C4-2B (cell line): Measurements from ENCODE around the gene GMEB2.

Experiments used
- H3K27ac ChIP-seq: fragments of 450-650 bp; 2 replicates; pipeline ENCODE4 v1.5.1; 2017
- ZFX ChIP-seq: fragments of 450-650 bp; IDR thresholded peaks from 2 replicates; pipeline ENCODE4 v1.6.1; 2017
- TF ChIP-seq, protein P1 (sequence below): fragments of 450-650 bp; conservative IDR thresholded peaks from 2 replicates; pipeline ENCODE4 v1.5.1; 2017; ENCODE audit warnings: mild to moderate bottlenecking

GMEB2 gene

DNA sequence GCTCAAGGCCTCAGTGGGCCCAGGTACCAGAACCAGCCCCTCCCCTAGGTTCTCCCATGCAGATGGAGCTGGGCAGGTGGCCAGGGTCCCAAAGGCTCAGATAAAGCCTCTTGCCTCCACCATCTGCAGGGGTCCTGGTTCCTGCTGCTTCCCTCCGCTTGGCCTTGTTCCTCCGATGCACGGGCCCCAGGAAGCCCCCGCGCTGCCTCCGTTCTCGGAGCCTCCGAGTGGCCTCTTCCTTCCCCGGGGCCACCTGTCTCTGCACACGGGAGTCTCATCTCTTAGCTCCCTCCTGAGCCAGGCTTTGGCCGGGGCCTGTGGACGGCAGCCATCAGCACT is 87.8 kb downstream of the GMEB2 start:
- peak overlapping the region; percentile 67 for H3K27ac ChIP-seq
- TF ChIP-seq, protein P1, sequence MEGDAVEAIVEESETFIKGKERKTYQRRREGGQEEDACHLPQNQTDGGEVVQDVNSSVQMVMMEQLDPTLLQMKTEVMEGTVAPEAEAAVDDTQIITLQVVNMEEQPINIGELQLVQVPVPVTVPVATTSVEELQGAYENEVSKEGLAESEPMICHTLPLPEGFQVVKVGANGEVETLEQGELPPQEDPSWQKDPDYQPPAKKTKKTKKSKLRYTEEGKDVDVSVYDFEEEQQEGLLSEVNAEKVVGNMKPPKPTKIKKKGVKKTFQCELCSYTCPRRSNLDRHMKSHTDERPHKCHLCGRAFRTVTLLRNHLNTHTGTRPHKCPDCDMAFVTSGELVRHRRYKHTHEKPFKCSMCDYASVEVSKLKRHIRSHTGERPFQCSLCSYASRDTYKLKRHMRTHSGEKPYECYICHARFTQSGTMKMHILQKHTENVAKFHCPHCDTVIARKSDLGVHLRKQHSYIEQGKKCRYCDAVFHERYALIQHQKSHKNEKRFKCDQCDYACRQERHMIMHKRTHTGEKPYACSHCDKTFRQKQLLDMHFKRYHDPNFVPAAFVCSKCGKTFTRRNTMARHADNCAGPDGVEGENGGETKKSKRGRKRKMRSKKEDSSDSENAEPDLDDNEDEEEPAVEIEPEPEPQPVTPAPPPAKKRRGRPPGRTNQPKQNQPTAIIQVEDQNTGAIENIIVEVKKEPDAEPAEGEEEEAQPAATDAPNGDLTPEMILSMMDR = no peak
- no peak for TF ChIP-seq ZFX

DNA sequence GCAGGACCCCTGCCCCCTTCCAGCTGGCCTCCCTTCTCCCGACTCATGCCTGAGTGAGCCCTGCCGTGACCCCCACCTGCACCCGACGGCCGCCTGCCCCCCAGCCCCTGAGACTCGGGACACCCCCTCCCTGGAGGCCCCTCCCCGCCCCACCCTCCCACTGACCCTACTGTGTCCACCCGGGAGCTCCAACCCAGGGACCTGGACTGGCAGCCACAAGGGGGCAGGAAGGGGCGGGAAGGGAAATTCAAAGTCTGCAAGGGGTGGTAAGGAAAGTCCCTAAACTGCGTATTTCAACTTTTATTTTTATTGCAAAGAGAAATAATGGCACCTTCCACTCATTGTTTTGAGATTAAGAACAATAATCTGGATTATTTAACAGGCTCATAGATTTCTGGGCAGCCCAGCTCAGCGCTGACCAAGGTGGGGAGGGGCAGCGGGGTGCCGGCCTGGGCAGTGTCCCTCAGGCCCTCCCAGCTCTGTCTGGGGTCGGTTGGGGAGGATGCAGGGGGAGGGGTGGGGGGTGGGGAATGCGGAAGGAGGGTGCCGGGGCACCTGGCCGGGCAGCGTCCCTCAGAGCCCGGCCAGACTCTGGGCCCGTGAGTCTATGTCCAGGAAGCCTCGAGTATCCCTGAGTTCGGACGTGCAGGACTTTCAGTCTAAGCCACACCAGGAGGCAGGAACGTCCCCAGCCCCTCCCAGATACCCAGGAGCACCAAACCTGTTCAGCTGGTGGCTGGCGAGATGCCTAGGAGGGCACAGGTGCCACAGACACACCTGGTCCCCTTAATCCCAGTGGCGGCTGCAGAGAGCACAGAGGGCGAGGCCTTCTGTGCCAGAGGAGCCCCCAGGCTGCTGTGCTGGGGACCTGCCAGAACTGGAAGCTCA is 88.5 kb downstream of the GMEB2 start:
- H3K27ac ChIP-seq = peak overlapping the region; percentile 67
- no peak for TF ChIP-seq ZFX
- TF ChIP-seq, protein P1 = peak; percentile 73
